Smooth muscle cell (in vitro differentiated cells): Measurements from ENCODE around the gene DYNLT2B. TPM values are rescaled to one million over a fixed set of nuclear protein-coding genes. Genes with fewer than 3 reads are reported as not detected.
"Not testable (repeated sequence)": the region's sequence is repeated elsewhere in the genome, so short reads cannot be mapped to it uniquely, and the experiment has no call there.

Source experiments
- DNase-seq: peaks from one replicate; lab custom pipeline; 2025; ENCODE audit not compliant: unreplicated experiment; lab: John Stamatoyannopoulos, UW
- H2AFZ ChIP-seq: fragments of 200-600 bp; sonication (generic); 2 replicates; pipeline ENCODE4 v1.6.0; 2016; ENCODE audit warnings: antibody characterized with exemption, low read depth, mild to moderate bottlenecking
- H3F3A ChIP-seq: fragments of 200-600 bp; sonication (generic); 2 replicates; pipeline ENCODE4 v1.6.0; 2017; ENCODE audit warnings: antibody characterized with exemption, low read depth
- H3K27ac ChIP-seq: fragments of 200-600 bp; sonication (generic); 2 replicates; pipeline ENCODE4 v1.5.1; 2016; ENCODE audit warnings: low read depth, mild to moderate bottlenecking
- H3K27me3 ChIP-seq: fragments of 200-600 bp; sonication (generic); 2 replicates; pipeline ENCODE4 v1.6.1; 2016; ENCODE audit warnings: low read depth, mild to moderate bottlenecking
- H3K36me3 ChIP-seq: fragments of 200-600 bp; sonication (generic); 2 replicates; pipeline ENCODE4 v1.5.1; 2016; ENCODE audit warnings: low read depth
- H3K4me1 ChIP-seq: fragments of 200-600 bp; sonication (generic); 2 replicates; pipeline ENCODE4 v1.5.1; 2016; ENCODE audit warnings: low read depth
- H3K4me2 ChIP-seq: fragments of 200-600 bp; sonication (generic); 2 replicates; pipeline ENCODE4 v1.6.0; 2016; ENCODE audit warnings: mild to moderate bottlenecking
- H3K4me3 ChIP-seq: fragments of 200-600 bp; sonication (generic); 2 replicates; pipeline ENCODE4 v1.5.1; 2016; ENCODE audit warnings: mild to moderate bottlenecking
- H3K79me2 ChIP-seq: fragments of 200-600 bp; sonication (generic); 2 replicates; pipeline ENCODE4 v1.6.0; 2016; ENCODE audit warnings: low read depth, mild to moderate bottlenecking
- H3K9ac ChIP-seq: fragments of 200-600 bp; sonication (generic); 2 replicates; pipeline ENCODE4 v1.6.0; 2016; ENCODE audit warnings: low read depth
- H3K9me3 ChIP-seq: fragments of 200-600 bp; sonication (generic); replicated peaks from 2 replicates; pipeline ENCODE4 v1.5.1; 2016; ENCODE audit warnings: low read depth
- H4K20me1 ChIP-seq: fragments of 200-600 bp; sonication (generic); 2 replicates; pipeline ENCODE4 v1.6.0; 2016; ENCODE audit warnings: low read depth
- WGBS: methylation state at CpG from one replicate; pipeline ENCODE4 v1.1.7; 2016; ENCODE audit warnings: low lambda C conversion rate; 5-methylcytosine and 5-hydroxymethylcytosine counted together
- polyA plus RNA-seq: library from polyadenylated mRNA; unstranded; fragments of >200 nt; fragmentation: Nextera tagmentation; extraction: Ambion mirVana; gene quantifications from 2 replicates; pipeline ENCODE4 v1.2.1, GENCODE V29; 2016
- small RNA-seq: library from RNA; depleted of rRNA; stranded (forward); fragments of <200 nt; gene quantifications from one replicate; pipeline ENCODE3, GENCODE V24; 2014
- total RNA-seq: library from RNA; depleted of rRNA; stranded (reverse); fragments of >200 nt; gene quantifications from 2 replicates; pipeline ENCODE4 v1.2.3, GENCODE V29; 2014
- TF ChIP-seq, protein P1 (sequence below): fragments of 200-600 bp; sonication (generic); IDR thresholded peaks from 2 replicates; pipeline ENCODE4 v1.5.1; 2017; ENCODE audit warnings: borderline replicate concordance, mild to moderate bottlenecking, antibody characterized with exemption; ENCODE audit not compliant: insufficient read depth, poor library complexity, severe bottlenecking

The DYNLT2B gene
- total and polyA plus RNA-seq, 2 experiments from 2014 or later, result 22.8 to 24.5 TPM

DNA sequence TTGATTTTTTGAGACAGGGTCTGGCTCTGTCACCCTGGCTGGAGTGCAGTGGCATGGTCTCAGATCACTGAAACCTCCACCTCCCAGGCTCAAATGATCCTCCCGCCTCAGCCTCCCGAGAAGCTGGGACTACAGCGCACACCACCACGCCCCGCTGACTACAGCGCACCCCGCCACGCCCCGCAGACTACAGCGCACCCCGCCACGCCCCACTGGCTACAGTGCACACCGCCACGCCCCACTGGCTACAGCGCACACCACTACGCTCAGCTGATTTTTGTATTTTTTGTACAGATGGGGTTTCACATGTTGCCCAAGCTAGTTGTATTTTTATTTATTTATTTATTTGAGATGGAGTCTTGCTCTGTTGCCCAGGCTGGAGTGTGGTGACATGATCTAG is 66.1 kb downstream of the DYNLT2B start:
- Histone ChIP-seq H3F3A (no peaks in the 10 kb centered on the region), H3K27me3 (no peaks in the 10 kb centered on the region), H3K9ac (no peak overlapping the region), H2AFZ (no peak overlapping the region), H3K79me2 (peaks cover 16% of the 10 kb centered on the region), H3K27ac (no peak overlapping the region), H3K36me3 (peaks cover 8% of the 10 kb centered on the region), H3K9me3 (no peaks in the 10 kb centered on the region), H3K4me2 (no peak overlapping the region), H3K4me1 (no peaks in the 10 kb centered on the region), H3K4me3 (no peak overlapping the region), H4K20me1 (peaks cover 27% of the 10 kb centered on the region)
- WGBS, result 98% methylated on average over 16 of the region's 16 CpGs
- TF ChIP-seq, protein P1, sequence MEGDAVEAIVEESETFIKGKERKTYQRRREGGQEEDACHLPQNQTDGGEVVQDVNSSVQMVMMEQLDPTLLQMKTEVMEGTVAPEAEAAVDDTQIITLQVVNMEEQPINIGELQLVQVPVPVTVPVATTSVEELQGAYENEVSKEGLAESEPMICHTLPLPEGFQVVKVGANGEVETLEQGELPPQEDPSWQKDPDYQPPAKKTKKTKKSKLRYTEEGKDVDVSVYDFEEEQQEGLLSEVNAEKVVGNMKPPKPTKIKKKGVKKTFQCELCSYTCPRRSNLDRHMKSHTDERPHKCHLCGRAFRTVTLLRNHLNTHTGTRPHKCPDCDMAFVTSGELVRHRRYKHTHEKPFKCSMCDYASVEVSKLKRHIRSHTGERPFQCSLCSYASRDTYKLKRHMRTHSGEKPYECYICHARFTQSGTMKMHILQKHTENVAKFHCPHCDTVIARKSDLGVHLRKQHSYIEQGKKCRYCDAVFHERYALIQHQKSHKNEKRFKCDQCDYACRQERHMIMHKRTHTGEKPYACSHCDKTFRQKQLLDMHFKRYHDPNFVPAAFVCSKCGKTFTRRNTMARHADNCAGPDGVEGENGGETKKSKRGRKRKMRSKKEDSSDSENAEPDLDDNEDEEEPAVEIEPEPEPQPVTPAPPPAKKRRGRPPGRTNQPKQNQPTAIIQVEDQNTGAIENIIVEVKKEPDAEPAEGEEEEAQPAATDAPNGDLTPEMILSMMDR, result no peak
- DNase-seq, result no peak

DNA sequence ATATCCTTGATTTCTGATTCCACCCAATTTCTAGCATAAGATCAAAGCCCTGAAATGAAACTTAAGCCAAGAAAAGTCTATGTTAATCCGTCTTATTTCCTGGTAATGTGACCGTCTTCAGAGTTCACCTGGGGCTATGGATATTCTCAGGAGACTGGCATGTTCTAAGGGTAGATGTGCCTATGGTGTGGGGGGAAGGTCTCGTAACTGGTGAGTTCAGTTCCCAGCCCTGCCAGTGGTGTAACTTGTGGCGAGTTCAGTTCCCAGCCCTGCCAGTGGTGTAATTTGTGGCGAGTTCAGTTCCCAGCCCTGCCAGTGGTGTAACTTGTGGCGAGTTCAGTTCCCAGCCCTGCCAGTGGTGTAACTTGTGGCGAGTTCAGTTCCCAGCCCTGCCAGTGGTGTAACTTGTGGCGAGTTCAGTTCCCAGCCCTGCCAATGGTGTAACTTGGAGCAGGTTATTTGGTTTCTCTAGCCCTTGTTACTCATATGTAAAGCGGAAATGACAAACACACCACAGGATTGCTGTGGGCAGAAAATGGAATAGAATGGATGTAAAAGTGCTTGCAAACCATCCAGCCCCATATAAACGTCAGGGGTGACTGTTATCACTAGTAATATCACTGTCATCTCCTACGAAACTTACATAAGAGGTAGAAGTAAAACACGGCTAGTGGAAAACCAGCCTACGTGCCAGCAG is 71.3 kb downstream of the DYNLT2B start:
- Histone ChIP-seq H3K4me1 (no peaks in the 10 kb centered on the region), H3F3A (no peaks in the 10 kb centered on the region), H3K4me3 (no peak overlapping the region), H3K27ac (no peak overlapping the region), H3K9ac (no peak overlapping the region), H3K36me3 (peaks cover 8% of the 10 kb centered on the region), H2AFZ (no peak overlapping the region), H3K4me2 (no peak overlapping the region), H3K79me2 (peaks cover 5% of the 10 kb centered on the region), H3K9me3 (no peaks in the 10 kb centered on the region), H3K27me3 (no peaks in the 10 kb centered on the region), H4K20me1 (peaks cover 19% of the 10 kb centered on the region)
- TF ChIP-seq, protein P1, result no peak
- 95% methylated on average over 13 of the region's 13 CpGs for WGBS
- DNase-seq, result no peak

DNA sequence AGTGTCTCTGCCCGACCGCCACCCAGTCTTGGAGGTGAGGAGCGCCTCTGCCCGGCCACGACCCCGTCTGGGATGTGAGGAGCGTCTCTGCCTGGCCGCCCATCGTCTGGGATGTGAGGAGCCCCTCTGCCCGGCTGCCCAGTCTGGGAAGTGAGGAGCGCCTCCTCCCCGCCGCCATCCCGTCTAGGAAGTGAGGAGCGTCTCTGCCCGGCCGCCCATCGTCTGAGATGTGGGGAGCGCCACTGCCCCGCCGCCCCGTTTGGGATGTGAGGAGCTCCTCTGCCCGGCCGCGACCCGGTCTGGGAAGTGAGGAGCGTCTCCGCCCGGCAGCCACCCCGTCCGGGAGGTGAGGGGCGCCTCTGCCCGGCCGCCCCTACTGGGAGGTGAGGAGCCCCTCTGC is 73.9 kb downstream of the DYNLT2B start:
- 98% methylated on average over 34 of the region's 34 CpGs for WGBS
- not testable (repeated sequence) for H3K79me2 ChIP-seq, H3K9ac ChIP-seq, H3K9me3 ChIP-seq, H2AFZ ChIP-seq, DNase-seq, H3K4me3 ChIP-seq, H4K20me1 ChIP-seq, H3F3A ChIP-seq, H3K4me1 ChIP-seq, H3K27me3 ChIP-seq, H3K27ac ChIP-seq, H3K4me2 ChIP-seq
- H3K36me3 ChIP-seq, result peaks cover 17% of the 10 kb centered on the region

DNA sequence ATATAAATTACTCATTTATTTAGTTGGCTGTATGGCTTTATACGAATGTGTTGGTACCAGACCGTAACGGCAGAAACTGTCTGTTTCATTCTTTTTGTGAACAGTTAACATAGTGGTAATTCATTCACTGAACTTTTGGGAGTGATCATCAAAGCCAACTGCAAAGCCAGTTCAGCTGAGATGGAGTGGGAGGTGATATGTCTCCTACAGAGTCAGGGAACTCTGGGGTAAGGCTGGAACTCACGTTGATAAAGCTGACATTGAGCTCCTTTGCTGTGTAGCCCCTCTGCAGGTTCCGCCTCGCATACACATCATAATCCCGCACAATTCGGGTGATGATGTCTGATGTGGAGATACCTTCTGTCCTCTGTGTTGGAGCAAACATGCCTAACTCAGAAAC is 76.3 kb downstream of the DYNLT2B start:
- H3K79me2 ChIP-seq, result no peaks in the 10 kb centered on the region
- H3K4me3 ChIP-seq, result no peak overlapping the region
- no peaks in the 10 kb centered on the region for H3F3A ChIP-seq
- no peaks in the 10 kb centered on the region for H3K4me1 ChIP-seq
- no peak overlapping the region for H3K4me2 ChIP-seq
- no peak overlapping the region for H2AFZ ChIP-seq
- no peaks in the 10 kb centered on the region for H3K9me3 ChIP-seq
- H3K27ac ChIP-seq, result no peak overlapping the region
- 92% methylated on average over 8 of the region's 8 CpGs for WGBS
- no peaks in the 10 kb centered on the region for H4K20me1 ChIP-seq
- H3K36me3 ChIP-seq, result peaks cover 9% of the 10 kb centered on the region
- no peak for DNase-seq
- H3K27me3 ChIP-seq, result no peaks in the 10 kb centered on the region
- no peak overlapping the region for H3K9ac ChIP-seq
- TF ChIP-seq, protein P1, result no peak

Small RNA genes within 50 kb of the gene (small RNA-seq; reads per million reads assigned to genes)
- gene AC069257.2, result not detected
- gene RNU6-910P, result not detected

Other genes starting within 250 kb of the DYNLT2B start
- 39.0 and 55.1 TPM in 2 replicates for gene TFRC, start 236.2 kb downstream of the DYNLT2B start, total RNA-seq
- gene TFRC, start 236.2 kb downstream of the DYNLT2B start, polyA plus RNA-seq, result 17.1 and 22.1 TPM in 2 replicates
- gene ZDHHC19, start 106.8 kb downstream of the DYNLT2B start, total RNA-seq, result not detected in 2 replicates
- gene ZDHHC19, start 106.8 kb downstream of the DYNLT2B start, polyA plus RNA-seq, result 0.13 TPM in 1 of 2 replicates, not detected in the other
- gene SLC51A, start 101.7 kb downstream of the DYNLT2B start, total RNA-seq, result not detected in 2 replicates
- 1.8 and 6.5 TPM in 2 replicates for gene SLC51A, start 101.7 kb downstream of the DYNLT2B start, polyA plus RNA-seq
- gene PCYT1A, start 30.5 kb downstream of the DYNLT2B start, total RNA-seq, result 58.3 and 68.3 TPM in 2 replicates
- 19.7 and 23.1 TPM in 2 replicates for gene PCYT1A, start 30.5 kb downstream of the DYNLT2B start, polyA plus RNA-seq
- 1.3 TPM in 1 of 2 replicates, not detected in the other for gene TM4SF19, start 20.1 kb upstream of the DYNLT2B start, total RNA-seq
- gene TM4SF19, start 20.1 kb upstream of the DYNLT2B start, polyA plus RNA-seq, result not detected in 2 replicates
- gene UBXN7, start 114.2 kb upstream of the DYNLT2B start, total RNA-seq, result 26.5 and 32.2 TPM in 2 replicates
- gene UBXN7, start 114.2 kb upstream of the DYNLT2B start, polyA plus RNA-seq, result 26.7 and 27.7 TPM in 2 replicates
- 25.6 and 25.9 TPM in 2 replicates for gene RNF168, start 185.5 kb upstream of the DYNLT2B start, total RNA-seq
- 8.1 and 9.1 TPM in 2 replicates for gene RNF168, start 185.5 kb upstream of the DYNLT2B start, polyA plus RNA-seq
- not detected in 2 replicates for gene SMCO1, start 197.1 kb upstream of the DYNLT2B start, total RNA-seq
- not detected in 2 replicates for gene SMCO1, start 197.1 kb upstream of the DYNLT2B start, polyA plus RNA-seq